ACC112 (cell line): ENCODE measurements around the gene POLR3E.

Experiments
- H2AFZ ChIP-seq: fragments of 200-600 bp; sonication (generic); one replicate; pipeline ENCODE4 v1.6.0; 2017; ENCODE audit warnings: antibody characterized with exemption, low read length; ENCODE audit not compliant: unreplicated experiment
- H3K27ac ChIP-seq: fragments of 200-600 bp; sonication (generic); 2 replicates; pipeline ENCODE4 v1.5.1; 2014; ENCODE audit warnings: low read depth, mild to moderate bottlenecking, antibody characterized with exemption, low read length, moderate library complexity
- H3K27me3 ChIP-seq: fragments of 200-600 bp; sonication (generic); 2 replicates; pipeline ENCODE4 v1.6.1; 2014; ENCODE audit warnings: mild to moderate bottlenecking, antibody characterized with exemption, low read length, moderate library complexity, mixed read lengths; ENCODE audit not compliant: insufficient read depth
- H3K36me3 ChIP-seq: fragments of 200-600 bp; sonication (generic); 2 replicates; pipeline ENCODE4 v1.6.1; 2016; ENCODE audit warnings: mild to moderate bottlenecking, antibody characterized with exemption, low read length, moderate library complexity, mixed read lengths; ENCODE audit not compliant: insufficient read depth
- H3K4me1 ChIP-seq: fragments of 200-600 bp; sonication (generic); one replicate; pipeline ENCODE4 v1.6.1; 2016; ENCODE audit warnings: low read length, mixed read lengths; ENCODE audit not compliant: insufficient read depth, unreplicated experiment, control insufficient read depth
- H3K4me3 ChIP-seq: fragments of 200-600 bp; sonication (generic); 2 replicates; pipeline ENCODE4 v1.5.1; 2014; ENCODE audit warnings: mild to moderate bottlenecking, low read depth, low read length
- H3K79me2 ChIP-seq: fragments of 200-600 bp; sonication (generic); one replicate; pipeline ENCODE4 v1.6.0; 2016; ENCODE audit warnings: low read length; ENCODE audit not compliant: control insufficient read depth, unreplicated experiment, insufficient read depth

The POLR3E gene, protein sequence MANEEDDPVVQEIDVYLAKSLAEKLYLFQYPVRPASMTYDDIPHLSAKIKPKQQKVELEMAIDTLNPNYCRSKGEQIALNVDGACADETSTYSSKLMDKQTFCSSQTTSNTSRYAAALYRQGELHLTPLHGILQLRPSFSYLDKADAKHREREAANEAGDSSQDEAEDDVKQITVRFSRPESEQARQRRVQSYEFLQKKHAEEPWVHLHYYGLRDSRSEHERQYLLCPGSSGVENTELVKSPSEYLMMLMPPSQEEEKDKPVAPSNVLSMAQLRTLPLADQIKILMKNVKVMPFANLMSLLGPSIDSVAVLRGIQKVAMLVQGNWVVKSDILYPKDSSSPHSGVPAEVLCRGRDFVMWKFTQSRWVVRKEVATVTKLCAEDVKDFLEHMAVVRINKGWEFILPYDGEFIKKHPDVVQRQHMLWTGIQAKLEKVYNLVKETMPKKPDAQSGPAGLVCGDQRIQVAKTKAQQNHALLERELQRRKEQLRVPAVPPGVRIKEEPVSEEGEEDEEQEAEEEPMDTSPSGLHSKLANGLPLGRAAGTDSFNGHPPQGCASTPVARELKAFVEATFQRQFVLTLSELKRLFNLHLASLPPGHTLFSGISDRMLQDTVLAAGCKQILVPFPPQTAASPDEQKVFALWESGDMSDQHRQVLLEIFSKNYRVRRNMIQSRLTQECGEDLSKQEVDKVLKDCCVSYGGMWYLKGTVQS

DNA sequence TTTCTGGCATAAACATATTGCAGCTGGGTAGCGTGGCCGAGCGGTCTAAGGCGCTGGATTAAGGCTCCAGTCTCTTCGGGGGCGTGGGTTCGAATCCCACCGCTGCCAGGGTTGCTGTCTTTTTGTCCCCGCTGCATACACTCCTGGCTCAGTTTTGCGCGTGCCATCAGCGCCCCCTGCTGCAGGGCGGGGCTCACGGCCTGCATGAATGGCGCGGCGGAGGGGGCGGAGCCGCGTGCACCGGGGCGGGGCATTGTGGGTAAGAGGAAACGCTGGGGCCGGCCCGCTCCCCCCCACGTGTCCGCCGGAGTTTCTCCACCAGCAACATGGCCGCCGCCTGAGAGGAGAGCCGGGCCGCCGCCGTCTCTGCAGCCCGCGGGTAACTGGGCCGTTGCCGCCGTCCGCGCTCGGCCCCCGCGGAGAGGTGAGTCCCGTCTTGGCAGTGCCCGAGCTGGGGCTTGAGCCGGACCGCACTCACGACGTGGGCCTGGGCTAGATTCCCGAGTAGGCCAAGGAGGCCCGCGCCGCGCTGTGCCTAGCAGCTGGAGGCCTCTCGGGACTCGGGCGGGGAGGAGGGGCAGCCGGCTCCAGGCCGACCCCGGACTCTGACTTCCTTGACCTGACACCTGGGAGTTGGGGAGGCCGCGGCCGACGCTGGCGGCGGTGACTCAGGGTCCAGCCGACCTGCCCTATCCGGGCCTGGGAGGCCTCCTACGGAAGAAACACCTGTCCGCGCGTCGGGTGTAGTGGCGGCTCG is at the start of gene POLR3E:
POLR3E (plus strand) TSS at position 296 of the 757 bp plus-strand sequence. CDS start 5,560 bp downstream, outside the sequence.
- peak within 1 kb of the TSS; percentile 97 for H3K4me3 ChIP-seq
- H3K4me1 ChIP-seq, result peaks cover 6% of the 10 kb centered on the region
- H3K79me2 ChIP-seq, result peaks cover 17% of the 10 kb centered on the region
- H3K27ac ChIP-seq, result peak within 1 kb of the TSS; percentile 96
- no peaks in the 10 kb centered on the region for H3K36me3 ChIP-seq
- H3K27me3 ChIP-seq, result no peaks in the 10 kb centered on the region
- peak within 1 kb of the TSS; percentile 99 for H2AFZ ChIP-seq

- no peak overlapping the region for H2AFZ ChIP-seq
- no peaks in the 10 kb centered on the region for H3K4me1 ChIP-seq
- H3K27ac ChIP-seq, result no peak overlapping the region
- no peak overlapping the region for H3K4me3 ChIP-seq
- no peaks in the 10 kb centered on the region for H3K27me3 ChIP-seq
- H3K79me2 ChIP-seq, result no peaks in the 10 kb centered on the region
- H3K36me3 ChIP-seq, result peaks cover 20% of the 10 kb centered on the region
Observed at GRCh38 chr16:22250522-22250921, 46.7 kb upstream of the POLR3E start.

- Histone ChIP-seq H3K4me3 (no peak overlapping the region), H2AFZ (no peak overlapping the region), H3K79me2 (no peaks in the 10 kb centered on the region), H3K27me3 (no peaks in the 10 kb centered on the region), H3K36me3 (peaks cover 31% of the 10 kb centered on the region), H3K27ac (no peak overlapping the region), H3K4me1 (no peaks in the 10 kb centered on the region)
Observed at GRCh38 chr16:22252317-22252716, 44.9 kb upstream of the POLR3E start.

- no peaks in the 10 kb centered on the region for H3K4me1 ChIP-seq
- H3K79me2 ChIP-seq, result no peaks in the 10 kb centered on the region
- peaks cover 41% of the 10 kb centered on the region for H3K36me3 ChIP-seq
- no peak overlapping the region for H3K27ac ChIP-seq
- H3K4me3 ChIP-seq, result no peak overlapping the region
- no peak overlapping the region for H2AFZ ChIP-seq
- no peaks in the 10 kb centered on the region for H3K27me3 ChIP-seq
Observed at GRCh38 chr16:22253272-22253671, 43.9 kb upstream of the POLR3E start.

DNA sequence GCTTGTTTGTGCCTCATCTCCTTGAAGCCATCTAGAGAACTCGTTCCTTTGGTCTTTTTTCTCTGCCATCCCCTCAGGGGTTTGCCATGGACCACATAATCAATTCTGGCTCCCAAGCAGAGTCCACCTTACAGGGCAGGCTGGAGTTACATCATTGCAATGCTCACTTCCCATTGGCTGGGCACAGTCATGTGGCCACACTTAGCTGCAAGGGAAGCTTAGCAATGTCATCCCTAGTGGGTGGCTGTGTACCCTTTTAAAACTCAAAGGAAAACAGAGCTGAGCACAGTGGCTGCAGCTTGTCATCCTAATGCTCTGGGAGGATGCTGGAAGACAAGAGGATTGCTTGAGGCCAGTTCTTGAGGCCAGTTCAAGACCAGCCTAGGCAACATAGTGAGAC is 41.9 kb upstream of the POLR3E start:
- Histone ChIP-seq H3K36me3 (peaks cover 61% of the 10 kb centered on the region), H2AFZ (no peak overlapping the region), H3K27ac (no peak overlapping the region), H3K4me1 (no peaks in the 10 kb centered on the region), H3K4me3 (no peak overlapping the region), H3K79me2 (no peaks in the 10 kb centered on the region), H3K27me3 (no peaks in the 10 kb centered on the region)

- Histone ChIP-seq H3K27ac (no peak overlapping the region), H3K4me3 (no peak overlapping the region), H2AFZ (no peak overlapping the region), H3K4me1 (peaks cover under 1% of the 10 kb centered on the region), H3K27me3 (no peaks in the 10 kb centered on the region), H3K36me3 (peaks cover 63% of the 10 kb centered on the region), H3K79me2 (no peaks in the 10 kb centered on the region)
Observed at GRCh38 chr16:22257440-22257839, 39.8 kb upstream of the POLR3E start.

GRCh38 chr16:22260490-22260889 is 36.7 kb upstream of the POLR3E start:
- Histone ChIP-seq H3K27ac (no peak overlapping the region), H3K79me2 (no peaks in the 10 kb centered on the region), H2AFZ (no peak overlapping the region), H3K4me3 (no peak overlapping the region), H3K36me3 (peaks cover 52% of the 10 kb centered on the region), H3K27me3 (no peaks in the 10 kb centered on the region), H3K4me1 (peaks cover 5% of the 10 kb centered on the region)

DNA sequence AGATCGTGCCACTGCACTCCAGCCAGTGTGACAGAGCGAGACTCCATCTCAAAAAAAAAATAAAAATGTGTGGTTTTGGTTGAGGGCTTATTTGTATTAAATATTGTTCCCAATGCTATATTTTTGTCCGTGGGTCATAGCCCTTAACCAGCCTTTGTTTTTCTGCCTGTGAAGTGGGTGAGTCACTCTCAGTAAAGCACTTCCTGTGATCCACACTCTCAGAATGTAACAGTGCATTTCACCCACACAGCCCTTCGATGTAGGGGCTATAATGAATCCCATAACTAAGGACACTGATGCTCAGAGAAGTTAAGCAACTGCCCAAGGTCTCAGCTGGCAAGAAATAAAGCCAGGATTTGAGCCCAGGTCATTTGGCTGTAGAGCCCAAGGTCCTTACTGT is 34.7 kb upstream of the POLR3E start:
- Histone ChIP-seq H3K4me3 (no peak overlapping the region), H2AFZ (no peak overlapping the region), H3K4me1 (peaks cover 5% of the 10 kb centered on the region), H3K27me3 (no peaks in the 10 kb centered on the region), H3K79me2 (no peaks in the 10 kb centered on the region), H3K36me3 (peaks cover 39% of the 10 kb centered on the region), H3K27ac (no peak overlapping the region)

- Histone ChIP-seq H3K27ac (no peak overlapping the region), H3K4me1 (peaks cover 5% of the 10 kb centered on the region), H2AFZ (no peak overlapping the region), H3K79me2 (no peaks in the 10 kb centered on the region), H3K27me3 (no peaks in the 10 kb centered on the region), H3K4me3 (no peak overlapping the region), H3K36me3 (peaks cover 16% of the 10 kb centered on the region)
Observed at GRCh38 chr16:22264786-22265185, 32.4 kb upstream of the POLR3E start.

DNA sequence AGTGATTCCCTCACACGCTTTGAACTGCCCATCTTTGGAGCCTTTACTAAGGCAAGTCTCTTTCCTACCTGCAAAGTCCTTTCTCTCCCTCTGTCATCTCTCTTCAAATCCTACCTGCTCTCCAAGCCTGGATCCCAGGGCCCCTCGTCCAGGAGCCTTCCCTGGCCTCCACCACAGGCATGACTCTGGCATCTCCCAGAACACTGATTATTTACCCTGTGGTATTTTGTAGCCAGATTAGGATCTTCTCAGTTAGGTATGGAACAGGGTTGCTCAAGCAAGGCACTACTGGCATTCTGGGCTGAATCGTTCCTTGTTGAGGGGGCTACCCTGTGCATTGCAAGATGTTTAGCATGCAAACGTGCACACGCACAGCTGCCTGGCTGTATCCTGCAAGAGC is 31.9 kb upstream of the POLR3E start:
- H3K36me3 ChIP-seq, result peaks cover 11% of the 10 kb centered on the region
- no peak overlapping the region for H2AFZ ChIP-seq
- no peaks in the 10 kb centered on the region for H3K27me3 ChIP-seq
- no peak overlapping the region for H3K27ac ChIP-seq
- H3K4me3 ChIP-seq, result no peak overlapping the region
- peaks cover 5% of the 10 kb centered on the region for H3K4me1 ChIP-seq
- no peaks in the 10 kb centered on the region for H3K79me2 ChIP-seq
